NCI-H345 treated with DMSO at 0.1 percent for 48 hours (cell line): ENCODE results near the gene COL27A1.

Experiments used
- DNase-seq: peaks from one replicate; lab custom pipeline; 2025; ENCODE audit not compliant: unreplicated experiment; lab: John Stamatoyannopoulos, UW

The COL27A1 gene

DNA sequence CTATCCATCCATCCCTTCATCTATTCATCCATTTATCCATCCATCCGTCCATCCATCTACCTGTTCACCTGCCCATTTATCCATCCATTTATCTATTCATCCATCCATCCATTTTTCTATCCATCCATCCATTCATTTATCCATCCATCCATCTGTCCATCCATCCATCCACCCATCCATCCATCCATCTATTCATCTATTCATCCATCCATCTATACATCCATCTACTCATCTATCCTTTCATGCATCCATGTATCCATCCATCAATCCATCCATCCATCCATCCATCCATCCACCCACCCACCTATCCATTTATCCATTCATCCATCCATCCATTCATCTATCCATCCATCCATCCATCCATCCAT is 10.8 kb downstream of the COL27A1 start:
- no peak for DNase-seq

DNA sequence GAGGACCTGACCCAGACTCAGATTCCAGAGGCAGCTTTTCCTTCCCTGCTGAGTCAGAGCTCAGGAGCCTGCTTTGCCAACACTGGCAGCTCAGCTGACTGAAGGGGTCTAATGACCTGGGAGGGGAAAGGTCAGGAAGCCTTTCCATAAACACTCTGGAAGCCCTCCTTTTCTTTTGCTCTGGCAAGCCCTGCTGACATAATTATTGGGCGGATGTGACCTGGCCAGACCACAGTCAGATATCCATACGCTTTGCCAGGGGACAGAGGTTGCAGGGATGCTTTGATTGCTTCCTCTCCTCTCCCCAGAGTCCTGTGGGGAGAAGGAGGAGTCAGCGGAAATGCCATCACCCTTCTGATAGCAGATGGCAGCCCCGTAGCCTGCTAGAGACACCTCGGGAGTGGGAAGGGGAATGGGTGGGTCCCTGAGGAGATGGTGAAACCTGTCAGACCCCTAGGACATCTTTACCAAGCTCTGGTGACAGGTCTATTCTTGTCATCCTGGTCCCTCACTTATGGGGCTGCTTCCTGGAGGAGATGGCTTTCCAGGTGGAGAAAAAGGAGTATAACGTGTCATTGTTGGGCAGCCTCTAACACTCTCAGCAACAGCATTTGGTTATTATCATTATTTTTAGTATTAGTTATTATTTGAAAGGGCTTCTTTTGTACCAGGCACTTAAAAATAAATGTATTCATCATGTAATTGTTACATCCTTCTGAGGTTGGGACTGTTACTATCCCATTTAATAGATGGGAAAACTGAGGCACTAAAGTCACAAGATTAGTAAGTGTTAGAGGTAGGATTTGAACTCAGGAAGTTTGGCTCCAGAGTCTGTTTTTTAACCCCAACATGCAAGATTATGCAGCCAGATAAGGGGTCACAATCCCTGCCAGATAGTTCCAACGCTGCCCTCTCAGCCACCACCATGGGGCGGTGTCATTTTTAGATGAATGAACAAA is 11.6 kb downstream of the COL27A1 start:
- no peak for DNase-seq

DNA sequence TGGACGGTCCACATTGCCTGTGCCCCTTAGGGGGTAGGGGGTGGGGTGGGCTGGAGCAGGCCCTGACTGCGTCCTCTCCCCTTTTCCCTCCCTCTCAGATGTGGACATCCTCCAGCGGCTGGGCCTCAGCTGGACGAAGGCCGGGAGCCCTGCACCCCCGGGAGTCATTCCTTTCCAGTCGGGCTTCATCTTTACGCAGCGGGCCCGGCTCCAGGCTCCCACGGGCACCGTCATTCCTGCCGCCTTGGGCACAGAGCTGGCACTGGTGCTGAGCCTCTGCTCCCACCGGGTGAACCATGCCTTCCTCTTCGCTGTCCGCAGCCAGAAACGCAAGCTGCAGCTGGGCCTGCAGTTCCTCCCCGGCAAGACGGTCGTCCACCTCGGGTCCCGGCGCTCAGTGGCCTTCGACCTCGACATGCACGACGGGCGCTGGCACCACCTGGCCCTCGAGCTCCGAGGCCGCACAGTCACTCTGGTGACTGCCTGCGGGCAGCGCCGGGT is 12.3 kb downstream of the COL27A1 start:
- no peak for DNase-seq

DNA sequence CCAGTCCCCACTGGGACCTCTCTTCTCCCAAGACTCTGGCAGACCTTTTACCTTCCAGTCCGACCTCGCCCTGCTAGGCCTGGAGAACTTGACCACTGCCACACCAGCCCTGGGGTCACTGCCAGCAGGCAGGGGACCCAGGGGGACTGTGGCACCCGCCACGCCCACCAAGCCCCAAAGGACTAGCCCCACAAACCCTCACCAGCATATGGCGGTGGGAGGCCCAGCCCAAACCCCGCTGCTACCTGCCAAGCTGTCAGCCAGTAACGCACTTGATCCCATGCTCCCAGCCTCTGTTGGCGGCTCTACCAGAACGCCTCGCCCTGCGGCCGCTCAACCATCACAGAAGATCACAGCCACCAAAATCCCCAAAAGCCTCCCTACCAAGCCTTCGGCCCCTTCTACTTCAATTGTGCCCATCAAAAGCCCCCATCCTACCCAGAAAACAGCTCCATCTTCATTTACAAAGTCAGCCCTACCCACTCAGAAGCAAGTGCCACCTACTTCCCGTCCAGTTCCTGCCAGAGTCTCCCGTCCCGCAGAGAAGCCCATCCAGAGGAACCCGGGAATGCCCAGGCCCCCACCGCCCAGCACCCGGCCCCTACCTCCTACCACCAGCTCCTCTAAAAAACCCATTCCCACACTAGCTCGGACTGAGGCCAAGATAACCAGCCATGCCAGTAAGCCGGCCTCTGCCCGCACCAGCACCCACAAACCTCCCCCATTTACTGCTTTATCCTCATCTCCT is 13.1 kb downstream of the COL27A1 start:
- no peak for DNase-seq

DNA sequence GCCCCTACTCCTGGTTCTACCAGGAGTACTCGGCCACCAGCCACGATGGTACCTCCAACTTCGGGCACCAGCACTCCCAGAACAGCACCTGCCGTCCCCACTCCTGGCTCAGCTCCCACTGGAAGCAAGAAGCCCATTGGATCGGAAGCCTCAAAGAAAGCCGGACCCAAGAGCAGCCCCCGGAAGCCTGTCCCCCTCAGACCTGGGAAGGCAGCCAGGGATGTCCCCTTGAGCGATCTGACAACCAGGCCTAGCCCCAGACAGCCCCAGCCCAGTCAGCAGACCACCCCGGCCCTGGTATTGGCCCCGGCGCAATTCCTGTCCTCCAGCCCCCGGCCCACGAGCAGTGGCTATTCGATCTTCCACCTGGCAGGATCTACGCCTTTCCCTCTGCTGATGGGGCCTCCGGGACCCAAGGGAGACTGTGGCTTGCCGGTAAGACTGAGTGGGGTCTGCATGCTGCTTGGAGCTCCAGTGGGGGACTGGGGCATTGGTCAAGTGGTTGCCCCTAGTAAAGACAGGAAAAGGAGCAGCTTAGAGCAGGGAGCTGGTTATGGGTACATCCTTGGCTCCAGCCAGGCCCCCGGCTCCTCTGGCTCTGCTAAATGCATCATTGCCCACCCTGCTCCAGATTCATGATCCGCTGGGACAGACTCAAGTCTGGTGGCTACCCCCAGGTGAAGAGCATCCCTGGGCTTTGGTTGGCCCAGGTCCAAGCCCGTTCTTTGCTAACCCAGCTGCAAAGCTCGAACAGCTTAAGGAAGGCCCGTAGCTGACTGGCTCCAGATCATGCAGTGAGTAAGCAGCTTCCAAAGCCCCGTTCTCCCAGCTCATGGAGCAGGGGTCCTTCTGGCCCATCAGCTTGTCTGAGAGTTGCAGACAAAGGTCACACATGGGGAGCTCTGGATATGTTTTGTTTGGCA is 14.0 kb downstream of the COL27A1 start:
- DNase-seq, result no peak

DNA sequence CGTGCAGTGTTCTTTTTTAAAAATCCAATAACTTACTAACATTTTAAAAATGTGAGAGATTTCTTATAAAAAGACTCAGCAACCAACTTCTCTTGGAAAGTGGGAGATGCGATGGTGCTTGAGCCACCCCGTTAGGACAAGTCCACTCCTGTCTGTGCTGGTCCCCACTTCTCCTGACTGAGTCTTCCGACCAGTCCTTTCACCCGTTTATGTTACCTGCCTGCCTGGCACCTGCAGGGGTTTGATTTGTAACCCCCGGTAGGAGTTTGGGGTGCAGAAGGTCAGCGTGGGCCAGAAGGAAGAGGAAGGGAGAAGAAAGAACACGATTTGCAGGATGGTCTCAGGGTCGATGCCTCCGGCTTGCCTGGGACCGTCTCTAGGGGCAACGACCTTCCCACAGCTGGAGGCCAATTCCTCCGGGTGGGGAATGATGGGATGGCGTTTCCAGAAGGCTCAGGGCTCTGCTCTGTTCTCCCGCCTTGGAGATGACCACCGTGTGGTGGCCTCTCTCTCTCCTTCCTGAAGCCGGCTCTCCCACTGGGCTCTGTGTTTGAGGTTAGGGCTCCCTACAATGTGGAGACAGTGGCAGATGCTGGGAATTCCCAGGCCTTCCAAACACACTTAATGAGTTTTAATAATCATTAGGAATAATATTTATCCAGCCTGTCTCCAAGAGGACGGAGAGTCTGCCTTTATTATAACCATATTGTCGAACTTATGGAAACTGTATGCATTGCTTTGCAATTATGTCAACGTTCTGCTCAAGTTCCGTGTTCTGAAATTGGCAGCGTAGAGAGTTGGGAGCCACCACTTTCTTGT is 14.8 kb downstream of the COL27A1 start:
- DNase-seq, result no peak

DNA sequence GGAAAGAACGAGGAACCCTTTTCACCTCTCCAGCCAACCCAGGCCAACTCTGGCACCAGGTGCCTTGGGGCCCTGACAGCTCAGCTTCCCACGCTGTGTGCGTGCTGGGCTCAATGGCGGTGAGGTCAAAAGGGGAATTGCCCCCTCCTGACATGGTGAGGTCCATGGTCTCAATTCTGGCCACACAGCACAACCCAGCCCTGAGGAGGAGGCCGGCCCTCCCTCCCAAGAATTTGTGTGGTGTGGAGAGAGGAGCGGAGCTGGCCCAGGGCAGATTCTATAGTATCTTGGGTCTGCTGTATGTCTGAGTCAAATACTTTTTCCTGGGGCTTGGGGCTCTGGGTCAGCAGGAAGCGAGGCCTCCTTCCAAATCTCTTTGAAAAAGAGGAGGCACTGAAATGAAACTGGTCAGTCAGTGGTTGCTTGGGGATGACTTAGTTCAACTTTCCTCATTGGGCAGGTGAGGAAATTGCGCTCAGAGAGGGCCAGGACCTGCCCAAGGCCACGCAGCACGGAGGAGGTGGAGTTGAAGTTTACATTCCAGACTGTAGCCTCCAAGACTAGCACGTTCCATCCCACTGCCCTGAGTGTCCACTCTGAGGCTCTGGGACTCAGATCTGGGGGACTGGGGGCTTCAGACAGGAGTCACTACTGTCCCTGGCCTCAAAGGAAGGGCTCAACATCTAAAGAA is 15.6 kb downstream of the COL27A1 start:
- no peak for DNase-seq

DNA sequence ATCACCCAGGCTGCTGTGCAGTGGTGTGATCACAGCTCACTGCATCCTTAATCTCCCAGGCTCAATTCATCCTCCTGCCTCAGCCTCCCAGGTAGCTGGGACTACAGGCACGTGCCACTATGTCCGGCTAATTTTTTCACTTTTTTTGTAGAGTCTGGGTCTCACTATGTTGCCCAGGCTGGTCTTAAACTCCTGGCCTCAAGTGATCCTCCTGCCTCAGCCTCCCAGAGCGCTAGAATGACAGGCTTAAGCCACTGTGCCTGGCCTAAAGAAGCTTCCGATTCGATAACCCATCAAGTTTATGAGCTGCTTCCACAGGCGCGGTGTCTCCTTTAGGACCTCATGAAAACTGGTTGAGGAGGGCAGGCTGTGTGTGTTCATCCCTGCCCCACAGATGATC is 16.2 kb downstream of the COL27A1 start:
- no peak for DNase-seq

DNA sequence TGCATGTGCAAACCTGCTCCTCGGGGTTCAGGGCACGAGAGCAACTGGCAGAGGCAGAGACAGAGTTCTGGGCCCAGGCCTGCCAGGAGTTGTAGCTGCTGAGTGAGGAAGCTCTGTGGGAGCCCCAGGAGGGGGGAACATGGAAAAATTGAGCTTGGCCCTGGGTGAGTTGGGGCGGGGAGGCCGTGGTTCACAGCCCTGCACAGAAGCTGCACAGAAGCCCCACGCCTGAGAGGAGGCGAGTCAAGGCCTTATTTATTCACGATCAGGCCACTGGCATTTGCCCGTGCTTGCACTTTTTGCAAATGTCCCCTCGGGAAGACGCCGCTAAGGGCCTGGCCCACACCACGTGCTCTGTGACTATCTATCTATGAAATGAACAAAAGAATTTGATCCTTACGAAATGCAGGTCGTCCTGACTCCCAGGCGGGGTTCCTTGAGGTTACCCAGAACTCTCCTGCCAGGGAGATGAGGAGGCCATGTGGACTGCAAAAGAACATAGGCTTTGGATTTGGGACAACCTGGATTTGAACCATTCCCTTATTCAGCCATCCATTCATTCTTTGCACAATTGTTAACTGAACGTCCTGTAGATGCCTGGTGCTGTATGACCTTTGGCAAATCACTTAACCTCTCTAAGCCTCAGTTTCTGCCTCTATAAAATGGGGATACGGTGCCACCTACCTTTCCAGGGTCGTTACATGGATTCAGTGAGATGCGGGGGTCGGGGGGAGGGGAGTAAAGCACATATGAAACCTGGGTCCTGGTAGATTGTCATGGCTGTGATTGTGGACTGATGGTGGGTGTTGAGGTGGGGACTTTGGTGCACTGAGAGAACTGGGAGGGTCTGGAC is 17.9 kb downstream of the COL27A1 start:
- DNase-seq, result no peak

DNA sequence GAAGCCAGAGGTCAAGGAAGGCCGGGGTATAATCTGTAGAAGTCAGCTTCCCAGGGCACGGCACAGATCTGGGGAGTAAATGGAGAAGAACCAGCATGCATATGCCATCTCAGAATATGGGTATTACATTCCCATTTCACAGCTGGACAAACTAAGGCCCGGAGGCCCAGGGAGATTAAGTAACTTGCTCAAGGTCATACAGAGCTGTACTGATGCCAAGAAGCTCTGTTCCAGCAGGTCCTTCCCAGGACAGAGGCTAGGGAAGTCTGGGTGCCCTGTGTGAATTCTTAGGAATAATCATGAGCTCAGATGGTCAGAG is 19.2 kb downstream of the COL27A1 start:
- no peak for DNase-seq

DNA sequence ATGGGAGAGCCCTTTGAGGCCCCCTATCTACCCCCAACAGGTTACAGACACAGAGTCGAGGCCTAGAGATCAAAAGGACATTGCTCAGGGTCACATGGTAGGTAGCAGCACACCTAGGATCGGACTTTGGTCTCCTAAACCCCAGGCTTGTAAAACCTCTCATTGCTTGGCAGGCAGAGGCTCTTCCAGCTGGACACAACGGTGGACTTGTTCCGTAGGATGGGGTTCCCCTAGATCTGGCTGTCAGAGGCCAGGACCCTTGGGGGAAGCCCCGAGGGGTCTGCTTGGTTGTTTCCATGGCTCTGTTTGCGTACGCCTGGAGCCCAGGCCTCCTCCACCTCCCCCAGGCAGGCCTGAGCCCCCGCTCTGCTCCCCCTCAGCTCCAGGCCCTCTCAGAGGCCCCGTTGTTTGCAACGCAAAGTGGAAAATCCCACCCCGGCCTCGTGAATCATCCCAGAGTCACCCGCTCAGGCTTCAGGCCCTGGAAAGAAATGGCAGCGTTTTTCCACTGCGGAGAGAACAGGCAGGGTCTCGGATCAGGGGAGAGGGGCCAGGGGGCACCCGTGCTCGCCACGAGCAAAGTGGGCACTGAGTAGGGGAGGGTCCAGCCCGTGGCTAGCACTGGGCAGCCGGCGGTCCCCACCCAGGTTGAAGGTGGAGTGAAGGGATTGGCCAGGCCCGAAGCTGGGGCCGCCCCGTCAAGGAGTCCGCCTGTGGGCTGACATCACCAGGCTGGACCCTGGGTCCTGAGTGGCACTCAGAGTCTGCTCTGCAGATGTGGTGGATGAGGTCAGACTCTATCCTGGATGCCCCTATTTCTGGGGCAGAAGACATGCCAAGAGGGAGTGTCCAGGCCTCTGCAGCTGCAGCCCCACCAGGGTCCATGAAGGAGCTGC is 19.8 kb downstream of the COL27A1 start:
- no peak for DNase-seq

DNA sequence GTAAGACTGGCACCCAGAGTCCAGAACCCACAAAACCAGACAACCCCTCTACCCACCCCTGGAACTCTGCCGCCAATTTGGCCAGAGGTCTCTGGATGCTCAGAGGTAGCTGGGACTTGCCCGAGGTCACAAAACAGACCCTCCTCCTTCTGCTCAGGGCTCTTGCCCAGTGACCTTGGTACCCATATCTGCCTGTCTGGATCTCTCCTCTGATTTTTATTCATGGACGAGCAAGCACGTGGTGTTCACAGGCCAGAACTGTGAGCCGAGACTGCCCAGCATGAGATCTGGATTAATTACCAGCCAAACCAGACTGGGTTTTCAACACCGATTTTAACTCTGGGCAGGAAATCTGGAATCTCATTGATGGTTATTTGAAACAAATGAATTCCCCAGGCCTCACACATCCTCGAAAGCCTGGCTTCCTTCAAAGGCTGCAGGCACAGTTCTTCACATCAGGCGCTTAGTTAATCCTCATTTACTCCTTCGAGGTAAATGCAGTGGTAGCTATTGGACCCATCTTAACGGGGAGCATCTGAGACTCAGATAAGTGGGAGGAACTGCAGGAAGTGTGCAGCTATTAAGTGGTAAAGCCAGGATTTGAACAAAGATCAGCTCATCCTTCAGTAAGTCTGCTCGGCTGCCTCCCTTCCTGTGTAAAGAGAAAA is 21.4 kb downstream of the COL27A1 start:
- no peak for DNase-seq

DNA sequence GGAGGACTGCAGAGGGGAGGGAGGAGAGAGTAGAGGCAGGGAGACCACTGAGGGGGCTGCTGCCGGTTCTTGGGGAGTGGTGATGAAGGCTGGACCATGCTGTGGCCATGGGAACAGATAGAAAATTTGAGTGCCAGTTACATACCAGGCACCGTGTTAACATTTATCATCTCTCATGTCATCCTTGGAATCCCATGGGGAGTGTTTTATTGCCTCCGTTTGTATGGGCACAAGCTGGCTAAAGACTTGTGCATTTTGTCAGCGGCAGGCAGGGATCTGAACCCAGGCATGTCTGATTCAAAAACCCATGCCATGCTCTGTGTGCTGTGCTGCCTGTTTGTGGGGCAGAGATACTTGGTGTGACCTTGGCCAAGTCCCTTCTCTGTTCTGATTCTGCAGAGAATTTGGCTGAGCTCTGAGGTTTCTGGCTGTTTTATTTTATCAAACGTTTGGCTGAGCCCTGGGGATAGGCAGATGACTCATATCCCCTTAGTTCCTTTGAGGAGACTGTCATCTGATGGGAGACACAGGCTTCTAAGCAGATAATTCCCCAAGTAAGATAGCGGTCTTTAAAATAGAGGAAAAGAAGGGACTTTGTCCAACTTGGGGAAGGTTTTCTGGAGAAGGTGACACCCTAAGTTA is 22.2 kb downstream of the COL27A1 start:
- no peak for DNase-seq

DNA sequence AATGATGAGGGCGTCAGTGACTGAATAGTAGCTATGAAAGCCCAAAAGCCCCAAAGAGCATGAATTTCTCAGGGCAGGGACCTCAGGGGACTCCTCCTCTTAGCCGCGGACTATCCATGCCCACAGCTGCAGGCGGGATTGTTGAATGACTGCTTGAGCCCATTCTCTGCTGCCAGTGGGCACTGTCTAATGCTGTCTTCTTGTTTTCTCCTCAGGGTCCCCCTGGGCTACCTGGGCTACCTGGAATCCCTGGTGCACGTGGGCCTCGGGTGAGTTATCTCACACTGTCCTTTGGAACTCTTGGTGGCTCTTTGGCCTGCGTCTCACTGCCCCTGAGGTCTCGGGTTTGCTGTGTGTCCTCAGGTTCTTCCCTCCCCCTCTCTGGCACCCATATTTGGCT is 22.7 kb downstream of the COL27A1 start:
- DNase-seq, result no peak

DNA sequence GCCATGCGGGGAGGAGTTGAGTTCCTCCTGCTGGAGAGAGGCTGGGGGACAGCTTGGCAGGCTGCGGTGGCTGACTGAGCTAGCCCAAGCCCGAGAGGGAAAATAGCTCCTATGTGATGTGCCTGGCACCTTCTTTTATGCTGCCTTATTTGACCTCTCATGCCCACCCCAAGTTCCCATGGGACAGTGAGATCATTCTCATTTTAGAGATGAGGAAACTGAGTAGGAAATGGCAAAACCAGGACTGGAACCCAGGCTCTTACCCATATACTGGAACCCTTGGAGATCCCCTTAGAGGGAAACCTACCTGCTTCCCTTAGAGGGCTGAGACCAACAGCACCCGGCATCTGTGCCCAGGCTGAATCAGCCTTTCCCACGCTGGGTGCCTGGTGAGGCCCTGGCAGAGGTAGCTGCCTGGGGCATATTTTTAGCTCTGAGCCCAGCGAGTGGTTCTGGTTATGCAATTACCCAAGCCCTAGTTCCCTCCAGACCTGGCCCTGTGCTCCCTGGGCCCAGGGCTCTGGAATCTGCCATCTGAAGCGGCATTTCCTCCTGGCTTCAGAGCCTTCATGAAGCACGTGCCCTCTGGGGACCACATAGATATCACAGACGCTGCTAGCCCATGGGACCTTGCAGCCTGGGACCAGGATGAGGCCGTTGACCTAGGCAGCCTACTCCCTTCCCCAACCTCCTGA is 23.6 kb downstream of the COL27A1 start:
- no peak for DNase-seq

DNA sequence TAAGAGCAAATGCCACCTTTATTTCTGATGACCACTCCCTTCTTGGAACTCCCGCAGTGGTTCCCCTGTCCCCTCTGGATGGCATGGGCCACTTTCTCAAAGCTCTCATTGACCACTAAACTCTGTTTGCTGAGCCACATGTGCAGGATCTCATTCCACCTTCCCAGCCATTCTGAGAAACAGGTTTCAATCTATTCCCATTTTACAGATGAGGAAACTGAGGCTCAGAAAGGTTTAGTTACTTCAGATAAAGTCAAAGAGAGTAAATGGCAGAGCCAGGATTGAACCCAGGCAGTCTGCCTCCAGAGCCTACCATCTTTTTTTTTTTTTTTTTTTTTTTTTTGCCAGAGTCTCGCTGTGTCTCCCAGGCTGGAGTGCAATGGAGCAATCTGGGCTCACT is 24.2 kb downstream of the COL27A1 start:
- no peak for DNase-seq
